Hepatocyte (in vitro differentiated cells): ENCODE data around the gene EPHA1. TPM values are rescaled to one million over a fixed set of nuclear protein-coding genes. Genes with fewer than 3 reads are reported as not detected.

Source experiments
- DNase-seq: peaks from one replicate; pipeline ENCODE4 v3.0.0-alpha.2; 2016; ENCODE audit warnings: low spot score
- H2AFZ ChIP-seq: fragments of 200-600 bp; sonication (generic); 2 replicates; pipeline ENCODE4 v1.6.0; 2016; ENCODE audit warnings: antibody characterized with exemption, mild to moderate bottlenecking
- H3K27ac ChIP-seq: fragments of 200-600 bp; sonication (generic); 2 replicates; pipeline ENCODE4 v1.5.1; 2016; ENCODE audit warnings: mild to moderate bottlenecking
- H3K27me3 ChIP-seq: fragments of 200-600 bp; sonication (generic); 2 replicates; pipeline ENCODE4 v1.6.1; 2016
- H3K36me3 ChIP-seq: fragments of 200-600 bp; sonication (generic); replicated peaks from 2 replicates; pipeline ENCODE4 v1.5.1; 2016; ENCODE audit warnings: low read depth; ENCODE audit not compliant: insufficient read depth
- H3K4me1 ChIP-seq: fragments of 200-600 bp; sonication (generic); 2 replicates; pipeline ENCODE4 v1.5.1; 2016; ENCODE audit warnings: mild to moderate bottlenecking, moderate library complexity; ENCODE audit not compliant: insufficient read depth
- H3K4me2 ChIP-seq: fragments of 200-600 bp; sonication (generic); 2 replicates; pipeline ENCODE4 v1.6.0; 2016
- H3K4me3 ChIP-seq: fragments of 200-600 bp; sonication (generic); 2 replicates; pipeline ENCODE4 v1.5.1; 2016; ENCODE audit warnings: mild to moderate bottlenecking
- H3K79me2 ChIP-seq: fragments of 200-600 bp; sonication (generic); 2 replicates; pipeline ENCODE4 v1.6.0; 2017; ENCODE audit warnings: mild to moderate bottlenecking
- H3K9me2 ChIP-seq: fragments of 200-600 bp; sonication (generic); replicated peaks from 2 replicates; pipeline ENCODE4 v1.6.0; 2017; ENCODE audit warnings: mild to moderate bottlenecking; ENCODE audit not compliant: insufficient read depth
- H3K9me3 ChIP-seq: fragments of 200-600 bp; sonication (generic); 2 replicates; pipeline ENCODE4 v1.5.1; 2016; ENCODE audit warnings: low read depth, mild to moderate bottlenecking
- H4K20me1 ChIP-seq: fragments of 200-600 bp; sonication (generic); 2 replicates; pipeline ENCODE4 v1.6.0; 2016; ENCODE audit warnings: mild to moderate bottlenecking; ENCODE audit not compliant: insufficient read depth, poor library complexity, severe bottlenecking
- EZH2 ChIP-seq: fragments of 200-600 bp; sonication (generic); IDR thresholded peaks from 2 replicates; pipeline ENCODE4 v1.6.1; 2016; ENCODE audit warnings: antibody characterized with exemption, mild to moderate bottlenecking, borderline replicate concordance
- EZH2phosphoT487 ChIP-seq: fragments of 200-600 bp; sonication (generic); IDR thresholded peaks from one replicate; pipeline ENCODE4 v1.6.1; 2018; ENCODE audit warnings: antibody characterized with exemption, mild to moderate bottlenecking, low read depth, moderate library complexity; ENCODE audit not compliant: unreplicated experiment, severe bottlenecking
- WGBS: methylation state at CpG from one replicate; pipeline ENCODE4 v1.1.6; 2016; ENCODE audit warnings: low lambda C conversion rate; ENCODE audit errors: missing lambda C conversion rate; 5-methylcytosine and 5-hydroxymethylcytosine counted together
- polyA plus RNA-seq: library from polyadenylated mRNA; unstranded; fragments of >200 nt; fragmentation: Nextera tagmentation; extraction: Ambion mirVana; gene quantifications from 2 replicates; pipeline ENCODE4 v1.2.1, GENCODE V29; 2016
- total RNA-seq: library from RNA; depleted of rRNA; stranded (reverse); fragments of >200 nt; gene quantifications from 2 replicates; pipeline ENCODE4 v1.2.3, GENCODE V29; 2014
- TF ChIP-seq, protein P1 (sequence below): fragments of 200-600 bp; sonication (generic); IDR thresholded peaks from 2 replicates; pipeline ENCODE4 v1.5.1; 2016; ENCODE audit warnings: antibody characterized with exemption, mild to moderate bottlenecking; ENCODE audit not compliant: poor library complexity

The EPHA1 gene
- total and polyA plus RNA-seq, 2 experiments from 2014 or later, result 34.2 to 42.9 TPM

DNA sequence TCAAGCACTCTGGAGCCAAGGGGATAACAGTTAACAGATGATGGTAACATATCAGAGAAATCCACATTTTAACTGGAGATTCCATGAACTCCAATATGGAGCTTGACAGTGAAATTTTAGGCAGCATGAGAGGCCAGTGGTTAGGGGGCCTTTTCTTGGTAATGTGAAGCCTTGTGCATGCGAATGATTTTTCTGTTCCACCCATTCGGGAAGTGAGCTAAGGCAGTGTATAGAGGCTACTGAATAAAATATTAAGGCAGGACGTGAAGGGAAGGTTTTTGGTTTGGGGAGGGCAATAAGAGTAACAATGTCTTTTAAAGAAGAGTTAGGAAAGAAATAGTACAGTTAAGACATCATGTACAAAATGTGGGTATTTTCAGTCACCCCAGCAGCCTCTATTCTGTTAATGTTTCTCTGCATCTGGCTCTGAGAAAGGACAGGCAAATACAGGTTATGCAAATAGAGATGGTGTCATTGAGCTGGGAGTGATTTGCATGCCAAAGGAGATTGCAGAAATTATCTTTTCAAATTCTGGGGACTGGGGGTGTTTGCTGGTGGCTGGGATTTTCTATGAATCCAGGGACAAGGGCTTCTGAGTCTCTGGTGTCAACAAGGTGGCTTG lies 27.8 kb upstream of the EPHA1 start:
- Histone ChIP-seq H3K9me3 (no peaks in the 10 kb centered on the region), H3K4me3 (no peak overlapping the region), H3K9me2 (no peaks in the 10 kb centered on the region), H3K27me3 (no peaks in the 10 kb centered on the region), H2AFZ (no peak overlapping the region), H3K4me1 (no peaks in the 10 kb centered on the region), H3K27ac (no peak overlapping the region), H3K79me2 (no peaks in the 10 kb centered on the region), H4K20me1 (no peaks in the 10 kb centered on the region), H3K4me2 (no peak overlapping the region), H3K36me3 (no peaks in the 10 kb centered on the region)
- TF ChIP-seq EZH2phosphoT487 (no peak), EZH2 (no peak)
- TF ChIP-seq, protein P1, sequence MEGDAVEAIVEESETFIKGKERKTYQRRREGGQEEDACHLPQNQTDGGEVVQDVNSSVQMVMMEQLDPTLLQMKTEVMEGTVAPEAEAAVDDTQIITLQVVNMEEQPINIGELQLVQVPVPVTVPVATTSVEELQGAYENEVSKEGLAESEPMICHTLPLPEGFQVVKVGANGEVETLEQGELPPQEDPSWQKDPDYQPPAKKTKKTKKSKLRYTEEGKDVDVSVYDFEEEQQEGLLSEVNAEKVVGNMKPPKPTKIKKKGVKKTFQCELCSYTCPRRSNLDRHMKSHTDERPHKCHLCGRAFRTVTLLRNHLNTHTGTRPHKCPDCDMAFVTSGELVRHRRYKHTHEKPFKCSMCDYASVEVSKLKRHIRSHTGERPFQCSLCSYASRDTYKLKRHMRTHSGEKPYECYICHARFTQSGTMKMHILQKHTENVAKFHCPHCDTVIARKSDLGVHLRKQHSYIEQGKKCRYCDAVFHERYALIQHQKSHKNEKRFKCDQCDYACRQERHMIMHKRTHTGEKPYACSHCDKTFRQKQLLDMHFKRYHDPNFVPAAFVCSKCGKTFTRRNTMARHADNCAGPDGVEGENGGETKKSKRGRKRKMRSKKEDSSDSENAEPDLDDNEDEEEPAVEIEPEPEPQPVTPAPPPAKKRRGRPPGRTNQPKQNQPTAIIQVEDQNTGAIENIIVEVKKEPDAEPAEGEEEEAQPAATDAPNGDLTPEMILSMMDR, result no peak
- WGBS, result 91% methylated on average over 3 of the region's 3 CpGs
- no peak for DNase-seq

DNA sequence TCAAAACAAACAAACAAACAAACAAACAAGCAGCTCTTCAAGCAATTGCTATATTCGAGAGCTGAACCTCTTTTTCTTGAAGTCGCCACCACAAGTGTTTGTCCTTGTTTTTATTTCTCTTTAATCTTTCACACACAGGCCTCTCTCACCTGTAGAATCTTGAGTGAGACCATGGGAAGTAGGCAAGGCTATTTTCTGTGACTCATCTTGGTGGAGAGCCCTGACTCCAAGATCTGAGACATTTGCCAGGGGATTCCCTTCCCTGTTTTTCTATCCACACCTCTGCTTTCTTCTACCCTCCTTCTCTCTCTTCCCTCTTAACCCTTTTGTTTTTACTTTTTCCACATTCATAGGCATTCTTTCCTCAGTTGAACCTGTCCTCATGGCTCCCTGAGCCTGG lies 26.6 kb upstream of the EPHA1 start:
- no peaks in the 10 kb centered on the region for H4K20me1 ChIP-seq
- H3K79me2 ChIP-seq, result no peaks in the 10 kb centered on the region
- H3K27me3 ChIP-seq, result no peaks in the 10 kb centered on the region
- no peaks in the 10 kb centered on the region for H3K9me2 ChIP-seq
- H3K9me3 ChIP-seq, result no peaks in the 10 kb centered on the region
- H2AFZ ChIP-seq, result no peak overlapping the region
- no peak overlapping the region for H3K4me3 ChIP-seq
- H3K4me1 ChIP-seq, result no peaks in the 10 kb centered on the region
- 95% methylated on average over 2 of the region's 2 CpGs for WGBS
- H3K27ac ChIP-seq, result no peak overlapping the region
- TF ChIP-seq, protein P1, result no peak
- no peak for TF ChIP-seq EZH2
- TF ChIP-seq EZH2phosphoT487, result no peak
- no peaks in the 10 kb centered on the region for H3K36me3 ChIP-seq
- no peak for DNase-seq
- no peak overlapping the region for H3K4me2 ChIP-seq

DNA sequence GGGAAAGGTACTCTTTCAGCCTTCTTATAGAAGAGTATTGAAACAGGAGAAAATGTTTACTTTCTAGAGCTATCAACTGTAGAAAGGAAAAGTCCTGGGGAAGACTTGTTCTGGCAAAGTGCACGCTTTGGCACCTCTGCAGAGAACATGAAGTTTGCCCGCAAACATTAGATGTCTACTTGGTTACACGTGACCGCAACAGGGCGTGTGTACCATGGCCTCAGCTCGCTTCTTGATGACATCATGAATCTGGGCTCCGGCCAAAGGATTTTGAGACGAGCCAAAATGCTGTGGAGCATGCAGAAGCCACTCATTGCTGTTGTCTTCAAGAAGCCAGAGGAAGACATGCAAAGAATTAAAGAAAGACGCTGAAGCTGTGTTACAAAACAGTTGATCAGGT lies 26.0 kb upstream of the EPHA1 start:
- no peak overlapping the region for H3K4me3 ChIP-seq
- DNase-seq, result no peak
- no peak for TF ChIP-seq EZH2
- no peak for TF ChIP-seq EZH2phosphoT487
- TF ChIP-seq, protein P1, result no peak
- no peaks in the 10 kb centered on the region for H4K20me1 ChIP-seq
- no peaks in the 10 kb centered on the region for H3K36me3 ChIP-seq
- H3K4me2 ChIP-seq, result no peak overlapping the region
- 96% methylated on average over 9 of the region's 9 CpGs for WGBS
- H3K79me2 ChIP-seq, result no peaks in the 10 kb centered on the region
- H3K4me1 ChIP-seq, result no peaks in the 10 kb centered on the region
- H3K9me2 ChIP-seq, result no peaks in the 10 kb centered on the region
- H3K27me3 ChIP-seq, result no peaks in the 10 kb centered on the region
- no peak overlapping the region for H2AFZ ChIP-seq
- H3K9me3 ChIP-seq, result no peaks in the 10 kb centered on the region
- no peak overlapping the region for H3K27ac ChIP-seq

DNA sequence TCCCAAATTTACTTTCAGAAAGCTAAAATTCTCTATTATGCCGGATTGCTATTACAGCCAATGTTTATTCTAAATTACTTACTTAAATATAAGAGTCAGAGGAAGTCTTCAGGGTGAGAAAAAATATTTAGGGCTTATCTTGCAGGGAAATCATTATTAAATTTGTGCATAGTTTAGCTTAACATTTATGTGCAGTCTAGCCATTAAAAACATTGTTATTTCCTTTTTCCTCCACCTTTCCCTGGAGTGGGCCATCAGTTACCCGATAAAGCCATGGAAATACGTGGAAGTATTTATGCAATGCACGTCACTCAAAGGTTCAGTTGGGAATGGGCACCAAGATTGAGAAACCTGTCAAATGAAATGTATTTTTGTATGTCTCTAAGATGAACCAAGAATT lies 25.1 kb upstream of the EPHA1 start:
- Histone ChIP-seq H3K79me2 (no peaks in the 10 kb centered on the region), H3K27me3 (no peaks in the 10 kb centered on the region), H3K4me2 (no peak overlapping the region), H3K27ac (no peak overlapping the region), H3K9me3 (no peaks in the 10 kb centered on the region), H3K36me3 (no peaks in the 10 kb centered on the region), H3K9me2 (no peaks in the 10 kb centered on the region), H4K20me1 (no peaks in the 10 kb centered on the region), H3K4me3 (no peak overlapping the region), H2AFZ (no peak overlapping the region), H3K4me1 (no peaks in the 10 kb centered on the region)
- TF ChIP-seq EZH2, result no peak
- DNase-seq, result no peak
- WGBS, result 88% methylated on average over 4 of the region's 4 CpGs
